Anterior cingulate cortex (tissue), 58 donors: ENCODE data around the gene THSD4.
"Not testable (repeated sequence)": the region's sequence is repeated elsewhere in the genome, so short reads cannot be mapped to it uniquely, and the experiment has no call there.

Experiments
- DNase-seq, 58 donors: peaks; one replicate each; lab custom pipeline; 2025; lab: John Stamatoyannopoulos, UW

THSD4 gene

DNA sequence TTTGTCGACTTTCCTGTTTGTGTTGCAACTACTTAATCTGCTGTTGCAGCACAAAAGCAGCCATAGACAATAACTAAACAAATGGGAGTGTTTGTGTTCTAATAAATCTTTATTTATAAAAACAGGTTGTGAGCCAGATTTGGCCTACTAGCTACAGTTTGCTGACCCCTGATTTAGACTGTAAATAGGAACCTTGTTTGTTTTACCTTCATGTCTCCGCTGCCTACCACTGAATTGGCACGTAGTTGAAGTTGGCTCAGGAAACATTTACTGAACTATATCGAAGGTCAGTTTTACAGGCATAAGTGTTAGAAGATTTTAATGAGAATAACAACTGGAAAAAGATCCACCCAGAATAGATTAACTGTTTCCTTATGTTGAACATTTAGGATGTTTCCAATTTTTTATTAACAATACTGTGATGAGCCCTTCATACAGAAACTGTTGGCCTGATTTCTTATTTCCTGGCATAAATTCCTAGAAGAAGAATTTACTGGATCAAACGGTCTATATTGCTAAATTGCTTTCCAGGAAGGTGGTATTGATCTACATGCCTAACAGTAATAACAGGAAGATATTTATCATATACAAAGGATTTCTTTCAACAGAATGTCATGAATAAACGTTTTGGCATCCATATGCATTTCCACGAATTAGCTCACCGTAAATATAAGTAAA lies 538.9 kb downstream of the THSD4 start:
- no peak for DNase-seq

DNA sequence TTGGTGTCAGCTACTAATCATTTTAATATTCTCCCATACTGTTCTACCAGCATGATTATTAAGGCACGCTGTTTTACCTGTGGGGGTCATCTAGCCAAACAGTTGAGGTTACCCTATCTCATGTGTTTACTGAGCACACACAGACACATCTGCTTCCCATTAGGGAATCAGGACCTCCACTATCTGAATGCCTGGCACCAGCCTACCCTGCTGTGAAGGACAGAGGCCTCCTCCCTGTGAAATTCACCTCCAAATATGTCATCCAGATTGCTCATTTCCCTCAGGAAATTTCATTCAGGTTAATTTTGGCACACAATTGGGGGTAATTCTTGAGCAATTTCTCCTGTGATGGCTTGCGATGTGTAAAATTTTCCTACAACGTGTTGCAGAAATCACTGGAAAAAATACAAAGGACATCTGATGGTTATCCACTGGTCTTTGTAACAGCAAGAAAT lies 539.5 kb downstream of the THSD4 start:
- no peak for DNase-seq

DNA sequence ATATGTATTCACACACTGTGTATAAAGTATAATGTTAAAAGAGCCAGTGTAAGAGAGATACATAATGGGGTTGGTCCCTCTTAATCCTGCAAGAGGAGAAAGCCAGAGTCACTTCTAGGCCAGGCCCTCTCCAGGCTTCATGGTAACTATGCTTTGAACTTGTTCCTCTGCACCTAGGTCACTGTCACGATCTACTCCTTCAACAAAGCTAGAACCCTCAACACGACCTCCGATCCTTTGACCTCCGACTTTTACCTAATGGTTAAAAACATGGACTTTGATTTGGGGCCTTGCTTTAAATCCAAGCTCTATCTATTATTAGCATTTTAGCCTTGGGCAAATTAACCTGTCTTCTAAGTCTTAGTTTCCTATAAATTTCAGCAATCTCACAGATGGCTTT lies 541.2 kb downstream of the THSD4 start:
- DNase-seq = no peak

DNA sequence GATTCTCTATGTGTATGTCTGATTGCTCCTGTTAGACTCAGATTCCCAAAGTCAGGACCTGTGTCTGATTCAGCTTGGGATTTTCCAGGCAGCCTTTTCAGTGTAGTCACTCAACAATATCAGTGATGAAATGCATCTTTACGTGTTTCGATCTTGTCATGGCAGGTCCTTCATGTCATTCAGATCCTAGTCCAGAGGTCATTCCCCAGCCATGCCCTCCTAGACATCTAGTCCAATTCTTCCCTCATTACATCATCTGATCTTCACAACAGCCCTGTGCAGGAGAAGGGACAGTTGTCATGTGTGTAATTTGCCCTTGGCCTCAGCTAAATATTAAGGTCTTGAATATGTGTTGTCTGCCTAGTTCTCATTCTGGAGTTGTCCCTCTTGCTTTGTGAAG lies 541.9 kb downstream of the THSD4 start:
- DNase-seq = no peak

DNA sequence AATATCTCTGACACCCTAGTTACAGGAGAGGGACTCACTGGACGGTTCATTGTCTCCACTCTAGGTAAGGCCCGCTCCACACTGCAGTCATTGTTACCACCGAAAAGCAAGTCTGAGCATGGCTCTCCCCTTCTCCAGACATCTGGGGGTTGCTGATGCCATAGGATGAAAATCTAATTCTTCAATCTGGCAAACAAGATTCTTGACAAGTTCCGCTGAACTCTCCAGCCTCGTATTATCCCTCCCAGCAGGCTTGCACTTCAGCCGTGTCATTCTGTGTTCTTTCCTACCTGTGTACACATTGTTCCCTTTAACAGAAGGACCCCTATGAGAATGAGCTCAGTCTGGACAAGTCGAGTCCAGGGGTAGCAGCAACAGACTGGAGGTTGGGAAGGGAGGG lies 542.8 kb downstream of the THSD4 start:
- DNase-seq = no peak

DNA sequence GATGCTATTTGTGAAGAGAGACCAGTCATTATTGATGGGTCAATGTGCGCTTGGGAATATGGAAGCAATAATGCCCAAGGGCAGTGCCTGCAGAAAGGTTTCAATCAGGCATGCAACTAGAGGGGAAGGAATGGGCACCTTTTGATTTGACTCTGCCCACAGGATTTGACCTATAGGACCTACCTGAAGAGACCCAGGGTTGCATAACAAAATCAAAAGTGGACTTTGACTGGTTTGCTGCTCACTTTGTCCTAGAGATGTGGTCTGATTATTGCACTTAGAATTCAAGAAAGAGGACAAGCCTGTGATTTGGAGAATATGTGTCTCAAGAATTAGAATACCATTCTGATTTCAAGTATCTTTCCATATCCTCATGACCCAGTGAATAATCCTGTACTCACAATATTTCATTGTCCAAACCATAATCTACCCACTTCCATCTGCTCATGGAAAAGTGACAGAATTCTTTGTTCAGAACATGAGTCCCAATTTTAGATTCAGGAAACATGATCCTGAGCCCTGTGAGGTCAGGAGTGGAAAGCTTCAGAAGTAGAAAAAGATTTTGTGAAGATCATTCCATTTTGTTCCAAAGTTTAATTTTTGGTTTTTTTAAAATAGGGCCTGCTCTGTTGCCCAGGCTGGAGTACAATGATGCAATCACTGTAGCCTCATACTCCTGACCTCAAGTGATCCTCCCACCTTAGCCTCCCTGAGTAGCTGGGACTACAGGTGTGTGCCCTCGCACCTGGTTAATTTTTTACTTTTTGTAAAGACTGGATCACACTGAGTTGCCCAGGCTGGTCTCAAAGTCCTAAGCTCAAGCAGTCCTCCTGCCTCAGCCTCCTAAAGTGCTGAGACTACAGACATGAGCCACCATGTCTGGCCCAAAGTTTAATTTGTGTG lies 543.8 kb downstream of the THSD4 start:
- DNase-seq = no peak

- no peak for DNase-seq
Observed at GRCh38 chr15:71659730-71660067, 544.4 kb downstream of the THSD4 start.

GRCh38 chr15:71660501-71660900 lies 545.2 kb downstream of the THSD4 start:
- peak in 6 of 58 donors; percentile 5 to 21 (median 10) for DNase-seq

GRCh38 chr15:71662306-71662705 lies 547.0 kb downstream of the THSD4 start:
- DNase-seq = no peak

DNA sequence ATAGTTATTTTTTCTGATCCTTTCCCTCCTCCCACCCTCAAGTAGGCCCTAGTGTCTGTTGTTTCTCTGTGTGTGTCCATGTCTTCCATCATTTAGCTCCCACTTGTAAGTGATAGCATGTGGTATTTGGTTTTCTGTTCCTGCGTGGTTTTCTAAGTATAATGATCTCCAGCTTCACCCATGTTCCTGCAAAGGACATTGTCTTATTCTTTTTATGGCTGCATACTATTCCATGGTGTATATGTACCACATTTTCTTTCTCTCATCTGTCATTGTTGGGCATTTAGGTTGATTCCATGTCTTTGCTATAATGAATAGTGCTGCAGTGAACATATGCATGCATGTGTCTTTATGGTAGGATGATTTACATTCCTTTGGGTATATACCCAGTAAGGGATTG lies 549.4 kb downstream of the THSD4 start:
- no peak for DNase-seq

DNA sequence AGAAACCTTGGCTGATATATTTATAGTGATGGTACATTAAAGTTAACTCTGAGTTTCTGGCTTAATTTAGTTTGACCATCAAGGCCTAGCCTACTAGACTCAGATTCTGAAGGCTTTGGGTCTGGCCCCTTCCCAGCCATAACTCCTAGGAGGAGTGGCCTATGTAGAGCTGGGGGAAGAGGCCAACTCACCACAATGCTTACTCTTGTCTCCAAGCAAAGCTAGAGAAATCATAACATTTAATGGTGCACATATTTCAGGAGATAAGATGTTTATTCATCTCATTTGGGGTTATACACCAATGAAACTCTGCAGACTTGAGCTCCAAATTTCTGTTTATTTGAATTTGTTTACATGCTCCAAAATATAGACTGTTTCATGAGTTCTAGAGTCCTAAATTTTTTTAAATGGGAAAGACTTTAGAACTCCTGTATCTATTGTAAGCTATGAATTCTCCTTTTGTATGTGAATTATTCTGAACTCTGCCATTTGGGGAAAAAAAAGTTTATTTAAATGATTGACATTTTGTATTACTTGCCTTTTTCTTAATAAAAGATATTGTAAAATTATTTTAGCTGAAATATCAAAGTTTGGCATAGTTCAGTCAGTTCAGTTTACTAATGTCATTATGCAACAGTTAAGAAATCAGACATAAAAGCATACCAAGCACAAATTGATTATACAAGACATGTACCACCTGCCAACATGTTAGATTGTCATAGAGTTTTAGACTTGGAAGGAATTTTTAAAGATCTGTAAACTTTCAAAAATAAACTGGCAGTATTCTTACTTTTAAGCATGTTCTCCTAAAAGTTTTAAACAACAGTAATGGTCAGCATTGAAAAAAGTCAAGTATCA lies 551.7 kb downstream of the THSD4 start:
- no peak for DNase-seq

- no peak for DNase-seq
Observed at GRCh38 chr15:71669688-71670087, 554.4 kb downstream of the THSD4 start.

- DNase-seq = not testable (repeated sequence)
Observed at GRCh38 chr15:71670222-71670621, 555.0 kb downstream of the THSD4 start.

DNA sequence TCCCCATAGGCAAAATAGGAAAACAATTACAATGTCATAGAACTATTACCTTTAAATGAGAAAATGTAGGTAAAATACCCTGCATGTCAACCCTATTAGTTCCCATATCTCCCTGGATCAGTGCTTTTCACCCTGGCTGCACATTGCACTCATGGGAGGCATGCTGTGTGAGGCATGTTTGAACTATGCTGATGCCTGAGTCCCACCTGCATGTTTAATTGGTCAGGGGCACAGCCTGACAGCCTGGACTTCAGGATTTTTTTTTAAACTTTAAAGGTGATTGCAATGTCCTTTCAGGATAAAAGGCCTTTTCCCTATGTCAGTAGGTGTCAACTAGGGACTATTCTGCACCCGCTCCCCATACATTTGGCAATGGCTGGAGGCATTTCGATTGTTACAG lies 559.1 kb downstream of the THSD4 start:
- DNase-seq = no peak

GRCh38 chr15:71677352-71677751 lies 562.1 kb downstream of the THSD4 start:
- DNase-seq = no peak

DNA sequence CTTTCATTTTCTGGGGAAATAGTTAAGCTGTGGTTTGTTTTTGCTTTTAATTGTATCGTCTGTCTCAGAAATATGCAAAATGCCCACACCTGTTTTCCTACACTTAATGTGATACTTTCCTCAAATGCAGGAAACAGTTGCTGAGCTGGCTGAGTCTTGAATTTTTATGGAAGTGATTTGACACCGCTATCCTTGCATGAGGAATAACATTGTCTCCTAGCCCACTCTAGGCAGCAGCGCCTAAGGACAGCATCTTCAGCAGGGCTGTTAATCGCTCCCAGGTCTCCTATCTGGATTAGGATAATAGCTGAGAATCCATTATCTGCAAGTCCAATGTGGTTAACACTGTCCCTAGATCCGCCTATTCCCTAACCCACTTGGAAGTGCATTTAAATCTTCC lies 562.5 kb downstream of the THSD4 start:
- DNase-seq = no peak

DNA sequence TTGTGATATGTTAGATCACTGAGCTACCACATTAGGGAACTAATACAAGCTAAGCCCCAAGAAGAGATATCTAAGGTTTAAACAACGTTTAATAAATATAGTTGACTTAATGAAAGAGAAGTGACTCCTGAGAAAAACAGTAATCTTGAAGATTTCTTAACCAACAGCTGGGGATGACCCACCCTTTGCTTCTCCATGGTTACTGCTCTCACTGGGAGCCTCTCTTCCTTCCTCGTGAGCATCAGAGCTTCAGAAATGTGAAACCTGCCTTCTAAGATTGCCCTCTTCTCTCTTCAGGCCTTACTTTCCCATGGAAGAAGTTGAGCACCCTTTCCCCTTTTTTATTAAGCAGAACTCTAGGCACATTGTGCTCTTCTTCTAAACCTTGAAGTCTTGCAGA lies 562.9 kb downstream of the THSD4 start:
- DNase-seq = no peak

DNA sequence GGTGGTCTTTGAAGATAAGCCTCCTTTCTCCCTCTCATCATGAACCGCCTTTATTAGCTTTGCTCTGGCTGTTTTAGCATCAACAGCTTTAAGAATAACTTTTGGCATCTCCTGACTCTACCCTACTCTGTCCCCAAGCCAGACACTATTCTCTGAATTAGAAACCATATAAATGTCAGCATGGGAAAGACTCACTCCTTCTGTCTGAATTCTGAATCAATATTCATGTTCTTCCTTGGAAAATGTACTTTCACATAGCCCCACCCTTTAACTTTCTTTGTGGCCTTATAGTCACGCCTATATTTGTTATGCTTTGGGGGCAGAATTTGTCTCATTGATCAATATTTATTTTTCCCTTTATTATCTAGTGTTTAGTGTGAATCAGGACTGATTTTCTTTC lies 563.3 kb downstream of the THSD4 start:
- no peak for DNase-seq

- no peak for DNase-seq
Observed at GRCh38 chr15:71679223-71679792, 564.0 kb downstream of the THSD4 start.

DNA sequence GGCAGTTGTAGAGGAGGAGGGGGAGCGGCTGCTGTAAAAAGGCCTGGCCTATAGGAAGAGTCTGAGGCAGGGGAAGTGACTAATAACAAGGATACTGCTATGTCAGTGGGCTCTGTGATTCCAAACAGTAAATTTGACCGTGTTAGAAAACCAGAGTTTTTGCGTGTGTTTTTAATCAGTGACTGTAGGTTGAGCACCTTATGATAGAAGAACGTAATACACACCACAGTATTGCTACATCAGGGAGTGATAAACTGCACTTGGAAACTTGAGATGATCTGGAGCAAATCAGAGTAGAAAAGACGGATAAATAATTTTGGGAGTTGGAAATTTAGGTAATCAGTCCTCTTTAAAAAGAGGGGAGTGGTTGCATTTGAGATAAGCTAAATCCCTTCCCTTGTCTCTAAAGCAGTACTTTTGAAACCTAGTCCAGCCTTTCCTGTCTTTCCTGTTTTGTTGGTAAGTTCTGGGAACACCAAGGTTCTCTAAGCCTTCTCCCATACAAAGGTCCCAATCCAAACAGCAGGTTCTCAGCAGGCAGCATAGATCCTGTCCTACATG lies 564.6 kb downstream of the THSD4 start:
- DNase-seq = no peak
